Smooth muscle cell (in vitro differentiated cells): ENCODE measurements around the gene MACROD1. TPM values are rescaled to one million over a fixed set of nuclear protein-coding genes. Genes with fewer than 3 reads are reported as not detected.

ENCODE experiments used
- DNase-seq: peaks from one replicate; lab custom pipeline; 2025; ENCODE audit not compliant: unreplicated experiment; lab: John Stamatoyannopoulos, UW
- H2AFZ ChIP-seq: fragments of 200-600 bp; sonication (generic); 2 replicates; pipeline ENCODE4 v1.6.0; 2016; ENCODE audit warnings: antibody characterized with exemption, low read depth, mild to moderate bottlenecking
- H3F3A ChIP-seq: fragments of 200-600 bp; sonication (generic); 2 replicates; pipeline ENCODE4 v1.6.0; 2017; ENCODE audit warnings: antibody characterized with exemption, low read depth
- H3K27ac ChIP-seq: fragments of 200-600 bp; sonication (generic); 2 replicates; pipeline ENCODE4 v1.5.1; 2016; ENCODE audit warnings: low read depth, mild to moderate bottlenecking
- H3K27me3 ChIP-seq: fragments of 200-600 bp; sonication (generic); 2 replicates; pipeline ENCODE4 v1.6.1; 2016; ENCODE audit warnings: low read depth, mild to moderate bottlenecking
- H3K36me3 ChIP-seq: fragments of 200-600 bp; sonication (generic); 2 replicates; pipeline ENCODE4 v1.5.1; 2016; ENCODE audit warnings: low read depth
- H3K4me1 ChIP-seq: fragments of 200-600 bp; sonication (generic); 2 replicates; pipeline ENCODE4 v1.5.1; 2016; ENCODE audit warnings: low read depth
- H3K4me2 ChIP-seq: fragments of 200-600 bp; sonication (generic); 2 replicates; pipeline ENCODE4 v1.6.0; 2016; ENCODE audit warnings: mild to moderate bottlenecking
- H3K4me3 ChIP-seq: fragments of 200-600 bp; sonication (generic); 2 replicates; pipeline ENCODE4 v1.5.1; 2016; ENCODE audit warnings: mild to moderate bottlenecking
- H3K79me2 ChIP-seq: fragments of 200-600 bp; sonication (generic); 2 replicates; pipeline ENCODE4 v1.6.0; 2016; ENCODE audit warnings: low read depth, mild to moderate bottlenecking
- H3K9ac ChIP-seq: fragments of 200-600 bp; sonication (generic); 2 replicates; pipeline ENCODE4 v1.6.0; 2016; ENCODE audit warnings: low read depth
- H3K9me3 ChIP-seq: fragments of 200-600 bp; sonication (generic); replicated peaks from 2 replicates; pipeline ENCODE4 v1.5.1; 2016; ENCODE audit warnings: low read depth
- H4K20me1 ChIP-seq: fragments of 200-600 bp; sonication (generic); 2 replicates; pipeline ENCODE4 v1.6.0; 2016; ENCODE audit warnings: low read depth
- CTCF ChIP-seq: fragments of 200-600 bp; sonication (generic); IDR thresholded peaks from 2 replicates; pipeline ENCODE4 v1.5.1; 2017; ENCODE audit warnings: borderline replicate concordance, mild to moderate bottlenecking, antibody characterized with exemption; ENCODE audit not compliant: insufficient read depth, poor library complexity, severe bottlenecking
- WGBS: methylation state at CpG from one replicate; pipeline ENCODE4 v1.1.7; 2016; ENCODE audit warnings: low lambda C conversion rate; 5-methylcytosine and 5-hydroxymethylcytosine counted together
- polyA plus RNA-seq: library from polyadenylated mRNA; unstranded; fragments of >200 nt; fragmentation: Nextera tagmentation; extraction: Ambion mirVana; gene quantifications from 2 replicates; pipeline ENCODE4 v1.2.1, GENCODE V29; 2016
- total RNA-seq: library from RNA; depleted of rRNA; stranded (reverse); fragments of >200 nt; gene quantifications from 2 replicates; pipeline ENCODE4 v1.2.3, GENCODE V29; 2014

MACROD1 gene
- total and polyA plus RNA-seq, 2 experiments from 2014 or later = 9.2 to 32.6 TPM

- Histone ChIP-seq H3K9me3 (no peaks in the 10 kb centered on the region), H2AFZ (no peak overlapping the region), H3K79me2 (no peaks in the 10 kb centered on the region), H3K27ac (no peak overlapping the region), H3K9ac (no peak overlapping the region), H3K4me2 (no peak overlapping the region), H3K27me3 (no peaks in the 10 kb centered on the region), H3F3A (no peaks in the 10 kb centered on the region), H3K36me3 (no peaks in the 10 kb centered on the region), H3K4me1 (no peaks in the 10 kb centered on the region), H3K4me3 (no peak overlapping the region), H4K20me1 (peaks cover 10% of the 10 kb centered on the region)
- 87% methylated on average over 11 of the region's 11 CpGs for WGBS
- no peak for TF ChIP-seq CTCF
- DNase-seq = no peak
These were observed 151.6 kb downstream of the MACROD1 start for GRCh38 chr11:64014356-64014755.

GRCh38 chr11:64013141-64013896, 152.6 kb downstream of the MACROD1 start:
- H3K27ac ChIP-seq = no peak overlapping the region
- no peak overlapping the region for H3K9ac ChIP-seq
- H2AFZ ChIP-seq = no peak overlapping the region
- DNase-seq = no peak
- H4K20me1 ChIP-seq = peaks cover 2% of the 10 kb centered on the region
- no peaks in the 10 kb centered on the region for H3K36me3 ChIP-seq
- H3K4me1 ChIP-seq = no peaks in the 10 kb centered on the region
- H3K79me2 ChIP-seq = no peaks in the 10 kb centered on the region
- 92% methylated on average over 16 of the region's 16 CpGs for WGBS
- H3K9me3 ChIP-seq = no peaks in the 10 kb centered on the region
- H3F3A ChIP-seq = no peaks in the 10 kb centered on the region
- H3K4me2 ChIP-seq = no peak overlapping the region
- no peak for TF ChIP-seq CTCF
- H3K27me3 ChIP-seq = no peaks in the 10 kb centered on the region
- H3K4me3 ChIP-seq = no peak overlapping the region

- peaks cover 5% of the 10 kb centered on the region for H3K27me3 ChIP-seq
- no peaks in the 10 kb centered on the region for H3K9me3 ChIP-seq
- H2AFZ ChIP-seq = no peak overlapping the region
- no peak for TF ChIP-seq CTCF
- H4K20me1 ChIP-seq = peaks cover 12% of the 10 kb centered on the region
- H3K36me3 ChIP-seq = no peaks in the 10 kb centered on the region
- no peaks in the 10 kb centered on the region for H3F3A ChIP-seq
- H3K4me2 ChIP-seq = no peak overlapping the region
- no peak overlapping the region for H3K27ac ChIP-seq
- 98% methylated on average over 8 of the region's 8 CpGs for WGBS
- no peak for DNase-seq
- no peaks in the 10 kb centered on the region for H3K79me2 ChIP-seq
- H3K4me1 ChIP-seq = peaks cover 15% of the 10 kb centered on the region
- H3K9ac ChIP-seq = no peak overlapping the region
- H3K4me3 ChIP-seq = no peak overlapping the region
These were observed 154.5 kb downstream of the MACROD1 start for GRCh38 chr11:64011371-64011770.

DNA sequence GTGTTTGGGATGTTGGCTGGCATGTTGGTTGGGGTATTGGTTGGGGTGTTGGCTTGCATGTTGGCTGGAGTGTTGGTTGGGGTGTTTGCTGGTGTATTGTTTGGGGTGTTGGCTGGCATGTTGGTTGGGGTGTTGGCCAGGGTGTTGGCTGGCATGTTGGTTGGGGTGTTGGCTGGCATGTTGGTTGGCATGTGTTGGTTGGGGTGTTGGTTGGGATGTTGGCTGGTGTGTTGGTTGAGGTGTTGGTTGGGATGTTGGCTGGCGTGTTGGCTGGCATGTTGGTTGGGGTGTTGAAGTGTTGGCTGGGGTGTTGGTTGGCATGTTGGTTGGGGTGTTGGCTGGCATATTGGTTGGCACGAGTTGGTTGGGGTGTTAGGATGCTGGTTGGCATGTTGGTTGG, 155.1 kb downstream of the MACROD1 start:
- no peaks in the 10 kb centered on the region for H3F3A ChIP-seq
- H3K4me2 ChIP-seq = no peak overlapping the region
- no peak overlapping the region for H3K9ac ChIP-seq
- no peak overlapping the region for H2AFZ ChIP-seq
- peaks cover 18% of the 10 kb centered on the region for H4K20me1 ChIP-seq
- peaks cover 5% of the 10 kb centered on the region for H3K27me3 ChIP-seq
- 100% methylated on average over 2 of the region's 2 CpGs for WGBS
- no peaks in the 10 kb centered on the region for H3K36me3 ChIP-seq
- H3K27ac ChIP-seq = no peak overlapping the region
- H3K4me1 ChIP-seq = peaks cover 15% of the 10 kb centered on the region
- H3K79me2 ChIP-seq = no peaks in the 10 kb centered on the region
- no peak for DNase-seq
- no peak for TF ChIP-seq CTCF
- H3K4me3 ChIP-seq = no peak overlapping the region
- no peaks in the 10 kb centered on the region for H3K9me3 ChIP-seq
